Neural crest cell (in vitro differentiated cells): Measurements from ENCODE around the gene GAB2. TPM values are rescaled to one million over a fixed set of nuclear protein-coding genes. Genes with fewer than 3 reads are reported as not detected.

Experiments
- DNase-seq: peaks from one replicate; pipeline ENCODE4 v3.0.0; 2021; ENCODE audit warnings: low read depth, mixed read lengths, low spot score
- H3K27ac Mint-ChIP-seq: one replicate; pipeline ENCODE4 v1.8.0; 2021; ENCODE audit warnings: mild to moderate bottlenecking, mixed read lengths; ENCODE audit not compliant: unreplicated experiment
- H3K27me3 Mint-ChIP-seq: 2 replicates; pipeline ENCODE4 v1.8.0; 2021; ENCODE audit warnings: low read depth, mild to moderate bottlenecking, mixed read lengths
- H3K36me3 Mint-ChIP-seq: 2 replicates; pipeline ENCODE4 v1.8.0; 2021; ENCODE audit warnings: low read depth, mild to moderate bottlenecking, mixed read lengths
- H3K4me1 Mint-ChIP-seq: 2 replicates; pipeline ENCODE4 v1.8.0; 2021; ENCODE audit warnings: mixed read lengths
- H3K4me3 Mint-ChIP-seq: one replicate; pipeline ENCODE4 v1.8.0; 2021; ENCODE audit warnings: mild to moderate bottlenecking, mixed read lengths
- H3K9me3 Mint-ChIP-seq: 2 replicates; pipeline ENCODE4 v1.8.0; 2021; ENCODE audit warnings: mixed read lengths
- CTCF ChIP-seq: fragments of 200-600 bp; sonication (generic); conservative IDR thresholded peaks from 2 replicates; pipeline ENCODE4 v1.5.0; 2021; ENCODE audit warnings: antibody characterized with exemption, mild to moderate bottlenecking
- total RNA-seq: library from RNA; stranded (reverse); gene quantifications from 2 replicates; pipeline ENCODE4 v1.2.1, GENCODE V29; 2021

The GAB2 gene
- total RNA-seq, 1 donor from 2014 or later: 27.9 TPM

GRCh38 chr11:78379039-78379670 lies 38.5 kb downstream of the GAB2 start:
- no peak for DNase-seq
- Mint-ChIP-seq H3K4me1 (peaks cover 9% of the 10 kb centered on the region), H3K4me3 (no peak overlapping the region), H3K36me3 (peaks cover 11% of the 10 kb centered on the region), H3K9me3 (peaks cover 1% of the 10 kb centered on the region), H3K27me3 (no peaks in the 10 kb centered on the region), H3K27ac (no peak overlapping the region)
- TF ChIP-seq CTCF: no peak

GRCh38 chr11:78377625-78378418 lies 39.8 kb downstream of the GAB2 start:
- H3K9me3 Mint-ChIP-seq: no peaks in the 10 kb centered on the region
- no peak overlapping the region for H3K27ac Mint-ChIP-seq
- no peaks in the 10 kb centered on the region for H3K27me3 Mint-ChIP-seq
- no peak for DNase-seq
- peaks cover 5% of the 10 kb centered on the region for H3K36me3 Mint-ChIP-seq
- peaks cover 16% of the 10 kb centered on the region for H3K4me1 Mint-ChIP-seq
- no peak for TF ChIP-seq CTCF
- H3K4me3 Mint-ChIP-seq: no peak overlapping the region

GRCh38 chr11:78376858-78377257 lies 40.8 kb downstream of the GAB2 start:
- H3K27ac Mint-ChIP-seq: no peak overlapping the region
- no peaks in the 10 kb centered on the region for H3K9me3 Mint-ChIP-seq
- H3K4me1 Mint-ChIP-seq: peaks cover 18% of the 10 kb centered on the region
- no peak for DNase-seq
- H3K36me3 Mint-ChIP-seq: peaks cover 3% of the 10 kb centered on the region
- no peak for TF ChIP-seq CTCF
- no peaks in the 10 kb centered on the region for H3K27me3 Mint-ChIP-seq
- no peak overlapping the region for H3K4me3 Mint-ChIP-seq

GRCh38 chr11:78374917-78375316 lies 42.7 kb downstream of the GAB2 start:
- TF ChIP-seq CTCF: no peak
- no peak overlapping the region for H3K27ac Mint-ChIP-seq
- peaks cover 3% of the 10 kb centered on the region for H3K36me3 Mint-ChIP-seq
- no peaks in the 10 kb centered on the region for H3K27me3 Mint-ChIP-seq
- DNase-seq: no peak
- H3K4me1 Mint-ChIP-seq: peaks cover 19% of the 10 kb centered on the region
- no peaks in the 10 kb centered on the region for H3K9me3 Mint-ChIP-seq
- H3K4me3 Mint-ChIP-seq: no peak overlapping the region

- no peaks in the 10 kb centered on the region for H3K9me3 Mint-ChIP-seq
- no peak for DNase-seq
- no peak overlapping the region for H3K27ac Mint-ChIP-seq
- no peak for TF ChIP-seq CTCF
- peaks cover 3% of the 10 kb centered on the region for H3K36me3 Mint-ChIP-seq
- peaks cover 19% of the 10 kb centered on the region for H3K4me1 Mint-ChIP-seq
- H3K4me3 Mint-ChIP-seq: no peak overlapping the region
- no peaks in the 10 kb centered on the region for H3K27me3 Mint-ChIP-seq
These were observed 43.9 kb downstream of the GAB2 start for GRCh38 chr11:78373689-78374088.
